AG04450 (cell line): Measurements from ENCODE around the gene TTC12. TPM values are rescaled to one million over a fixed set of nuclear protein-coding genes. Genes with fewer than 3 reads are reported as not detected.

Experiments
- CTCF ChIA-PET: fragments of 300-600, 350-600 bp; formaldehyde crosslinking; extraction: SDS; loops from one replicate; lab custom pipeline; 2022; ENCODE audit warnings: antibody characterized with exemption, inconsistent platforms; lab: Charles Lee
- POLR2A ChIA-PET: fragments of 350-600 bp; formaldehyde crosslinking; extraction: SDS; loops from one replicate; lab custom pipeline; 2021; ENCODE audit warnings: antibody characterized with exemption, inconsistent platforms; lab: Yijun Ruan, JAX
- DNase-seq: peaks from one replicate; pipeline ENCODE4 v3.0.0-alpha.2; 2011; ENCODE audit warnings: low read depth, low spot score
- H3K27ac ChIP-seq: one replicate; pipeline ENCODE4 v1.5.1; 2012; ENCODE audit warnings: low read depth, low read length, control low read depth
- H3K27me3 ChIP-seq: one replicate; pipeline ENCODE4 v1.6.0; 2012; ENCODE audit warnings: low read length; ENCODE audit not compliant: control insufficient read depth, insufficient read depth
- H3K4me3 ChIP-seq: 2 replicates; pipeline ENCODE4 v1.5.1; 2011; ENCODE audit warnings: mild to moderate bottlenecking, low read depth, low read length, control low read depth
- H3K9me3 ChIP-seq: 2 replicates; pipeline ENCODE4 v1.5.1; 2012; ENCODE audit warnings: low read length; ENCODE audit not compliant: control insufficient read depth, insufficient read depth
- polyA plus RNA-seq: library from polyadenylated mRNA; depleted of rRNA; stranded (reverse); fragments of >200 nt; gene quantifications from 2 replicates; pipeline ENCODE4 v1.2.3, GENCODE V29; 2011
- TF ChIP-seq, protein P1 (sequence below): IDR thresholded peaks from 2 replicates; pipeline ENCODE4 v1.5.1; 2011; ENCODE audit warnings: low read depth, low read length, control low read depth, inconsistent platforms

The TTC12 gene
- polyA plus RNA-seq, 1 experiment, result 19.0 TPM

DNA sequence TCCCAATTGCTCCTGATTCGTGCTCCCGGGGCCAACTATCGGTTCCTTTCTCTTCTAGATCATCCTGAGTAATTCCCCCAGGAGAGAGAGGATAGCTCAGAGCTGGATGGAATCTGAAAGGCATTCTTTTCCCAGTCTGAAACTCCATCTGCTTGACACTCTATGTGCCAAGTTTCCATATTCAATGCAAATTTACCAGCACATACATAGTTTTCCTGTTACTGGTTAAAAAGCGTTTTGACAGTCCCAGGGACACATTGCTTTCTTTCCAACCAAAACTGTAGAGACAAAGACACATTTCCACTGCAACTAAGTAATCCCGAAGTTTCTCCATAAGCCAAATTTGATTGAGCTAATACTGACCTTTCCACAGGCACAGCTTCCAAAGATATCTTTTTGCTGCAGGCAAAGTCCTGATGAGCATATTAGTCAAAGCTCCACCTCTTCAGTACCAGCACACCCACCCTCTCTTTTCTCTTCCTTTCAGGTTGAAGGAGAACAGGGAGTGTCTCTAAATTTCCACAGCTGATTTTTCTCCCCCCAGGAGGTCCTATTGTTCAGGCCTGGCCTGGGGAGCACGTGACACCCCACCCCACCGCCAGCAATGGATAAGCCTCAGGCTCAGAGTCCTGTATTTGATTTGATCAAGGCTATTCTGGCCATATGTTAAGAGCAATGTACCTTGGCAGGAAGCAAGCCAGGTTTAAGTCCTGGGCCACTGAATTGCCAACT, 63.5 kb downstream of the TTC12 start:
- Histone ChIP-seq H3K27ac (no peak overlapping the region), H3K27me3 (peaks cover 23% of the 10 kb centered on the region), H3K9me3 (no peaks in the 10 kb centered on the region), H3K4me3 (no peak overlapping the region)
- no peak for DNase-seq
- TF ChIP-seq, protein P1, sequence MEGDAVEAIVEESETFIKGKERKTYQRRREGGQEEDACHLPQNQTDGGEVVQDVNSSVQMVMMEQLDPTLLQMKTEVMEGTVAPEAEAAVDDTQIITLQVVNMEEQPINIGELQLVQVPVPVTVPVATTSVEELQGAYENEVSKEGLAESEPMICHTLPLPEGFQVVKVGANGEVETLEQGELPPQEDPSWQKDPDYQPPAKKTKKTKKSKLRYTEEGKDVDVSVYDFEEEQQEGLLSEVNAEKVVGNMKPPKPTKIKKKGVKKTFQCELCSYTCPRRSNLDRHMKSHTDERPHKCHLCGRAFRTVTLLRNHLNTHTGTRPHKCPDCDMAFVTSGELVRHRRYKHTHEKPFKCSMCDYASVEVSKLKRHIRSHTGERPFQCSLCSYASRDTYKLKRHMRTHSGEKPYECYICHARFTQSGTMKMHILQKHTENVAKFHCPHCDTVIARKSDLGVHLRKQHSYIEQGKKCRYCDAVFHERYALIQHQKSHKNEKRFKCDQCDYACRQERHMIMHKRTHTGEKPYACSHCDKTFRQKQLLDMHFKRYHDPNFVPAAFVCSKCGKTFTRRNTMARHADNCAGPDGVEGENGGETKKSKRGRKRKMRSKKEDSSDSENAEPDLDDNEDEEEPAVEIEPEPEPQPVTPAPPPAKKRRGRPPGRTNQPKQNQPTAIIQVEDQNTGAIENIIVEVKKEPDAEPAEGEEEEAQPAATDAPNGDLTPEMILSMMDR, result no peak
- POLR2A ChIA-PET, result no interaction called here
- CTCF ChIA-PET, result interaction anchor here (0.7 kb wide), 1 partner anchor 16 kb away, joined by 3 read pairs; no protein-coding TSS in a partner anchor

- no peak overlapping the region for H3K27ac ChIP-seq
- peaks cover 23% of the 10 kb centered on the region for H3K27me3 ChIP-seq
- TF ChIP-seq, protein P1, result no peak
- POLR2A ChIA-PET, result no interaction called here
- H3K9me3 ChIP-seq, result no peaks in the 10 kb centered on the region
- no peak for DNase-seq
- CTCF ChIA-PET, result no interaction called here
- H3K4me3 ChIP-seq, result no peak overlapping the region
These were observed 64.3 kb downstream of the TTC12 start for GRCh38 chr11:113378692-113379091.

- H3K4me3 ChIP-seq, result no peak overlapping the region
- TF ChIP-seq, protein P1, result no peak
- H3K9me3 ChIP-seq, result no peaks in the 10 kb centered on the region; the same call in 1 of the 2 replicates
- no peak for DNase-seq
- ChIA-PET POLR2A (no interaction called here), CTCF (no interaction called here)
- no peak overlapping the region for H3K27ac ChIP-seq
- H3K27me3 ChIP-seq, result peaks cover 30% of the 10 kb centered on the region
These were observed 67.7 kb downstream of the TTC12 start for GRCh38 chr11:113382121-113382520.

GRCh38 chr11:113384551-113384950, 70.2 kb downstream of the TTC12 start:
- DNase-seq, result peak; percentile 86
- Histone ChIP-seq H3K9me3 (peaks cover 5% of the 10 kb centered on the region; the same call in 1 of the 2 replicates), H3K27me3 (peaks cover 38% of the 10 kb centered on the region), H3K4me3 (no peak overlapping the region), H3K27ac (peak overlapping the region; percentile 52)
- ChIA-PET CTCF (no interaction called here), POLR2A (no interaction called here)
- TF ChIP-seq, protein P1, result no peak

DNA sequence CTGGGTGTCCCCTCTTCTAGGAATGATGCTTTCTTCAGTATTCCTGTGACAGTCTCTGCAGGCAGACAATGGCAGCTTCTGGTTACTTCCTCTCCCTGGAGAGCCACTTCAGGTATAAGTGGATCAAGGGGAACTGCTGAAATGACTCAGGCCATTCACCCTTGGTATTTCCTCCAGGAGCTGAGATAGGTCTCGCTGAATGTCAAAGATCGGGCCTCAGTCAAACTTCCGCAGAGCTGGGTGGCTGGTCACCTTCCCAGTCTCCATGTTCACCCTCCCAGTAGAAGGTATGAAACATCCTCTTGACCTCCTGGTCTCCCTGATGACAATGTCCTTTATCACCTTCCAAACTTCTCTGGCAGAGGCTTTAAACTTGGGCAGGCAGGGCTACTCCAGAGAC, 71.4 kb downstream of the TTC12 start:
- TF ChIP-seq, protein P1, result no peak
- POLR2A ChIA-PET, result no interaction called here
- Histone ChIP-seq H3K27ac (no peak overlapping the region), H3K4me3 (no peak overlapping the region), H3K27me3 (peaks cover 42% of the 10 kb centered on the region), H3K9me3 (peaks cover 5% of the 10 kb centered on the region; the same call in 1 of the 2 replicates)
- no peak for DNase-seq
- CTCF ChIA-PET, result no interaction called here
